Caco-2 (cell line): ENCODE results near the gene TBL1X. TPM values are rescaled to one million over a fixed set of nuclear protein-coding genes. Genes with fewer than 3 reads are reported as not detected.

Experiments
- BruUV-seq: library from RNA; stranded (reverse); fragments of 400-500 nt; replicated peaks from 2 replicates; lab custom pipeline; 2021; lab: Mats Ljungman, UMichigan
- CTCF ChIA-PET: fragments of 300-600 bp; sonication (Branson Sonifier 250); formaldehyde crosslinking; loops from one replicate; lab custom pipeline; 2022; ENCODE audit warnings: antibody characterized with exemption; lab: Charles Lee
- POLR2A ChIA-PET: fragments of 300-600 bp; sonication (Branson Sonifier 250); formaldehyde crosslinking; loops from one replicate; lab custom pipeline; 2022; ENCODE audit warnings: antibody characterized with exemption; lab: Charles Lee
- DNase-seq, 2 experiments: peaks; one replicate each; pipeline versions ENCODE4 v3.0.0 to v3.0.0-alpha.2; 2020 to 2022
- H3K27me3 ChIP-seq: replicated peaks from 2 replicates; pipeline ENCODE4 v1.6.0; 2011; ENCODE audit warnings: low read length; ENCODE audit not compliant: control insufficient read depth, insufficient read depth
- H3K36me3 ChIP-seq: 2 replicates; pipeline ENCODE4 v1.5.1; 2011; ENCODE audit warnings: low read length; ENCODE audit not compliant: control insufficient read depth, insufficient read depth
- H3K4me1 ChIP-seq: fragments of 250-450 bp; sonication (Bioruptor Pico); 2 replicates; pipeline ENCODE4 v1.5.1; 2020; ENCODE audit warnings: mild to moderate bottlenecking
- H3K4me3 ChIP-seq: 2 replicates; pipeline ENCODE4 v1.5.1; 2011; ENCODE audit warnings: low read depth, mild to moderate bottlenecking, control low read depth, low read length
- H3K9me3 ChIP-seq: fragments of 250-450 bp; sonication (Bioruptor Pico); 2 replicates; pipeline ENCODE4 v1.5.1; 2020; ENCODE audit warnings: mild to moderate bottlenecking, moderate library complexity
- H3K27ac Mint-ChIP-seq: one replicate; pipeline ENCODE4 v1.8.0; 2022; ENCODE audit warnings: mixed read lengths; ENCODE audit not compliant: unreplicated experiment
- H3K27me3 Mint-ChIP-seq: one replicate; pipeline ENCODE4 v1.8.0; 2022; ENCODE audit warnings: mixed read lengths; ENCODE audit not compliant: insufficient read depth, unreplicated experiment
- H3K36me3 Mint-ChIP-seq: one replicate; pipeline ENCODE4 v1.8.0; 2022; ENCODE audit warnings: mild to moderate bottlenecking, mixed read lengths; ENCODE audit not compliant: insufficient read depth, unreplicated experiment
- H3K4me1 Mint-ChIP-seq: one replicate; pipeline ENCODE4 v1.8.0; 2022; ENCODE audit warnings: low read depth, mixed read lengths; ENCODE audit not compliant: unreplicated experiment
- H3K4me3 Mint-ChIP-seq: one replicate; pipeline ENCODE4 v1.8.0; 2022; ENCODE audit warnings: mild to moderate bottlenecking, moderate library complexity, mixed read lengths; ENCODE audit not compliant: unreplicated experiment
- H3K9me3 Mint-ChIP-seq: one replicate; pipeline ENCODE4 v1.8.0; 2022; ENCODE audit warnings: mixed read lengths; ENCODE audit not compliant: unreplicated experiment
- intact Hi-C: fragments of 100-400 bp; cut with micrococcal nuclease; formaldehyde crosslinking; loops from one replicate; pipeline ENCODE4 v1.10.0; 2022; ENCODE audit not compliant: unreplicated experiment
- total RNA-seq: library from RNA; stranded (reverse); gene quantifications from 2 replicates; pipeline ENCODE4 v1.2.3, GENCODE V29; 2022
- TF ChIP-seq, protein P1 (sequence below), 2 experiments: fragments of 200-600 bp in 1 of 2; IDR thresholded peaks; 1 replicate in 1 of 2; 2 replicates in 1 of 2; pipeline versions ENCODE4 v1.5.1 to v1.8.0; 2011 to 2022; ENCODE audit warnings: antibody characterized with exemption in 1 of 2, control low read depth in 1 of 2, inconsistent platforms in 1 of 2, low read depth in 1 of 2, low read length in 1 of 2, mild to moderate bottlenecking in 1 of 2, moderate library complexity in 1 of 2; ENCODE audit not compliant: insufficient read depth in 1 of 2, severe bottlenecking in 1 of 2, unreplicated experiment in 1 of 2

TBL1X gene
- total RNA-seq, 1 experiment from 2014 or later = 84.2 TPM

DNA sequence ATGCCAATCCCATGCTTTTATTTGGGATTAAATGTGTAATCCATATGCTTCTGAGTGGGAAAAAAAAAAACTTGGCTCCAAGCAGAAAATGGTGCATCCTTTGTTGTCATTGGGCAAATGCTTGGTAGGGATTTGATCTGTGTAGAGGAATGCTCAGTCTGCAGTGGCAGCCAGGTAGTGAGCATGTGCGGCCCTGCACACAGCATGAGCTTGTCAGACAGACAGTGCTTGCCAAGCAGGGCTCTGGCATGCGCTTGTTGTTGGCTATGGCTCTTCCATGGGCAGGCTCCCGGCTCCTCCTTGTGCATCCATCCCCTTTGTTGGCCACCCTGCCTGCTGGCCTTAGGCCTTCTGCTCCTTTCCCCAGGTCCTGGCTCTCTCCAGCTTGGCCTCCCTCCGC, 170.5 kb downstream of the TBL1X start:
- POLR2A ChIA-PET = no interaction called here
- no peaks in the 10 kb centered on the region for H3K9me3 ChIP-seq
- BruUV-seq = no TSS peak
- Mint-ChIP-seq H3K27me3 (no peaks in the 10 kb centered on the region), H3K9me3 (no peaks in the 10 kb centered on the region), H3K27ac (no peak overlapping the region), H3K4me3 (no peak overlapping the region), H3K36me3 (peaks cover 12% of the 10 kb centered on the region), H3K4me1 (no peaks in the 10 kb centered on the region)
- no peaks in the 10 kb centered on the region for H3K4me1 ChIP-seq
- H3K36me3 ChIP-seq = no peaks in the 10 kb centered on the region
- H3K27me3 ChIP-seq = no peaks in the 10 kb centered on the region
- TF ChIP-seq, protein P1, sequence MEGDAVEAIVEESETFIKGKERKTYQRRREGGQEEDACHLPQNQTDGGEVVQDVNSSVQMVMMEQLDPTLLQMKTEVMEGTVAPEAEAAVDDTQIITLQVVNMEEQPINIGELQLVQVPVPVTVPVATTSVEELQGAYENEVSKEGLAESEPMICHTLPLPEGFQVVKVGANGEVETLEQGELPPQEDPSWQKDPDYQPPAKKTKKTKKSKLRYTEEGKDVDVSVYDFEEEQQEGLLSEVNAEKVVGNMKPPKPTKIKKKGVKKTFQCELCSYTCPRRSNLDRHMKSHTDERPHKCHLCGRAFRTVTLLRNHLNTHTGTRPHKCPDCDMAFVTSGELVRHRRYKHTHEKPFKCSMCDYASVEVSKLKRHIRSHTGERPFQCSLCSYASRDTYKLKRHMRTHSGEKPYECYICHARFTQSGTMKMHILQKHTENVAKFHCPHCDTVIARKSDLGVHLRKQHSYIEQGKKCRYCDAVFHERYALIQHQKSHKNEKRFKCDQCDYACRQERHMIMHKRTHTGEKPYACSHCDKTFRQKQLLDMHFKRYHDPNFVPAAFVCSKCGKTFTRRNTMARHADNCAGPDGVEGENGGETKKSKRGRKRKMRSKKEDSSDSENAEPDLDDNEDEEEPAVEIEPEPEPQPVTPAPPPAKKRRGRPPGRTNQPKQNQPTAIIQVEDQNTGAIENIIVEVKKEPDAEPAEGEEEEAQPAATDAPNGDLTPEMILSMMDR (IDR thresholded peaks at IDR 0.05; ENCODE audit: insufficient read depth in 1 of 2, low read depth in 1 of 2, low read length in 1 of 2, severe bottlenecking in 1 of 2, unreplicated experiment in 1 of 2) = no peak
- no peak for DNase-seq
- intact Hi-C loops = no loop called here
- H3K4me3 ChIP-seq = no peak overlapping the region
- CTCF ChIA-PET = no interaction called here

DNA sequence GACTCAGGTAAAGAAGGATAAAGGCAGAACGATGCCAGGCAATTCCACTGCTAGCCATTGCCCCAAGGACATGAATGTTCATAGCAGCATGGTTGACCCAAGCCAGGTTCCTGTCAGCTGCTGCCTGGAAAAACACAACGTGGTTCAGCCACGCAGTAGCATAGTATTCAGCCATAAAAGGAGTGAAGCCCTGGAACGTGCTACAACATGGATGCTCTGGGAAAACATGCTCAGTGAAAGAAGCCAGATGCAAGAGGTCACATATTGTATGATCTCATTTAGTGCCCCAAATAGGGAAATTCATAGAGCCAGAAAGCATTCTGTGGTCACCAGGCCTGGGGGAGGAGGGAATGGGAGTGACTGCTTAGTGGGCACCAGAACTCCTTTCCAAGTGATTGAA, 170.9 kb downstream of the TBL1X start:
- Mint-ChIP-seq H3K4me1 (no peaks in the 10 kb centered on the region), H3K36me3 (peaks cover 12% of the 10 kb centered on the region), H3K4me3 (no peak overlapping the region), H3K27me3 (no peaks in the 10 kb centered on the region), H3K9me3 (no peaks in the 10 kb centered on the region), H3K27ac (no peak overlapping the region)
- intact Hi-C loops = no loop called here
- Histone ChIP-seq H3K4me3 (no peak overlapping the region), H3K9me3 (no peaks in the 10 kb centered on the region), H3K4me1 (no peaks in the 10 kb centered on the region), H3K36me3 (no peaks in the 10 kb centered on the region), H3K27me3 (no peaks in the 10 kb centered on the region)
- BruUV-seq = no TSS peak
- TF ChIP-seq, protein P1 (IDR thresholded peaks at IDR 0.05; ENCODE audit: insufficient read depth in 1 of 2, low read depth in 1 of 2, low read length in 1 of 2, severe bottlenecking in 1 of 2, unreplicated experiment in 1 of 2) = no peak
- CTCF ChIA-PET = no interaction called here
- POLR2A ChIA-PET = no interaction called here
- no peak for DNase-seq

DNA sequence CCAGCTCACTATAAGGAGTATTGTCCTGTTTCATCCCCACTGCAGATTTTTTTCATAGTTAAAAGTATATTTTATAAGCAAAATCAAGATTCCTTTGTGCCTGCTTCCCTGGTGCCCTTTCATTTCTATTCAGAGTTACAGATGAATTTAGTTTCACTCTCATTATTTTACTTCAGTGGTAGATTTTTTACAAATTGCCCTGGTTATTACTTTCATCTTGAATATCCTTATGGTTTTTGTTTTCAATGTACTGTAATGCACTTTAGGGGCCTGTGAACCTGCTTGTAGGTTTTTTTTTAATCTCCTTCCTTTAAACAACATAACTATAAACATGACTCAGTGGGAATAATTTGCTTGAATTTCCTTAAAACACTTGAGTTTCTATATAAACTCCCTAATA, 174.0 kb downstream of the TBL1X start:
- no peak for DNase-seq
- no peak overlapping the region for H3K27ac Mint-ChIP-seq
- POLR2A ChIA-PET = no interaction called here
- H3K9me3 ChIP-seq = no peaks in the 10 kb centered on the region
- H3K9me3 Mint-ChIP-seq = no peaks in the 10 kb centered on the region
- no peak overlapping the region for H3K4me3 ChIP-seq
- no TSS peak for BruUV-seq
- no peak overlapping the region for H3K4me3 Mint-ChIP-seq
- H3K36me3 Mint-ChIP-seq = peaks cover 7% of the 10 kb centered on the region
- TF ChIP-seq, protein P1 (IDR thresholded peaks at IDR 0.05; ENCODE audit: insufficient read depth in 1 of 2, low read depth in 1 of 2, low read length in 1 of 2, severe bottlenecking in 1 of 2, unreplicated experiment in 1 of 2) = no peak
- CTCF ChIA-PET = no interaction called here
- no peaks in the 10 kb centered on the region for H3K27me3 Mint-ChIP-seq
- no peaks in the 10 kb centered on the region for H3K36me3 ChIP-seq
- no peaks in the 10 kb centered on the region for H3K4me1 Mint-ChIP-seq
- H3K4me1 ChIP-seq = no peaks in the 10 kb centered on the region
- intact Hi-C loops = no loop called here
- H3K27me3 ChIP-seq = no peaks in the 10 kb centered on the region
